ENCODE results near the gene HYLS1. TPM values are rescaled to one million over a fixed set of nuclear protein-coding genes. Genes with fewer than 3 reads are reported as not detected.
"Not testable (repeated sequence)": the region's sequence is repeated elsewhere in the genome, so short reads cannot be mapped to it uniquely, and the experiment has no call there.

HYLS1 gene
- total RNA-seq (1 to 10 TPM; 2.2 to 5.5 (median 4.5) TPM), polyA plus RNA-seq (1 to 10 TPM; 3.0 to 8.8 TPM)
- long read RNA-seq, donor 1, transcript HYLS1-202 (3 exons, 2,061 nt) = major isoform, 19 of 29 reads
- long read RNA-seq, donor 1, partial matches to known transcripts = 0 of 29 reads
- long read RNA-seq, donor 1, other reads (novel, unspliced or antisense) = 10 of 29 reads
- long read RNA-seq, donor 2, transcript HYLS1-202 (3 exons, 2,061 nt) = major isoform, 8 of 29 reads
- long read RNA-seq, donor 2, partial matches to known transcripts = 21 of 29 reads
- long read RNA-seq, donor 2, other reads (novel, unspliced or antisense) = 0 of 29 reads
- long read RNA-seq, donor 3, transcript HYLS1-202 (3 exons, 2,061 nt) = major isoform, 5 of 10 reads
- long read RNA-seq, donor 3, partial matches to known transcripts = 0 of 10 reads
- long read RNA-seq, donor 3, other reads (novel, unspliced or antisense) = 5 of 10 reads

GRCh38 chr11:125887373-125888324 is at the start of gene HYLS1:
TSS of gene HYLS1 (plus strand) at chr11:125887668. CDS start at chr11:125899369, 11,701 bp downstream.
- Histone ChIP-seq H3K36me3 (no peaks in the 10 kb centered on the region), H3K9me3 (no peaks in the 10 kb centered on the region), H3K27ac (peak within 1 kb of the TSS; percentile 25 to 85), H3K27me3 (no peaks in the 10 kb centered on the region), H3K4me3 (peak within 1 kb of the TSS; percentile 92), H3K4me1 (ENCODE audit: insufficient read depth) (peaks cover 5% of the 10 kb centered on the region)
- whole genome bisulfite sequencing, 3 donors = 0 to 1% (median 1%) methylated on average over 65 to 91 of the region's 91 CpGs
- intact Hi-C loops (cut with DNase I) = no loop called here
- TF ChIP-seq EP300 (IDR thresholded peaks at IDR 0.05) (no peak), CTCF (IDR thresholded peaks at IDR 0.05) (peak in 2 of 3 donors; percentile 9 to 36), POLR2A (IDR thresholded peaks at IDR 0.05) (peak; percentile 49)
- peak; percentile 91 to 95 (median 92) for DNase-seq

- H3K27me3 ChIP-seq = no peaks in the 10 kb centered on the region
- intact Hi-C loops (cut with DNase I) = no loop called here
- H3K4me1 ChIP-seq (ENCODE audit: insufficient read depth) = no peaks in the 10 kb centered on the region
- H3K9me3 ChIP-seq = no peaks in the 10 kb centered on the region
- no peak for DNase-seq
- H3K36me3 ChIP-seq = no peaks in the 10 kb centered on the region
- 82 to 83% (median 83%) methylated on average over 3 of the region's 3 CpGs for WGBS, 3 donors
- H3K4me3 ChIP-seq = no peak overlapping the region
- no peak overlapping the region for H3K27ac ChIP-seq
- TF ChIP-seq CTCF (IDR thresholded peaks at IDR 0.05) (no peak), POLR2A (IDR thresholded peaks at IDR 0.05) (no peak), EP300 (IDR thresholded peaks at IDR 0.05) (no peak)
Measured at GRCh38 chr11:125842321-125842948, 45.0 kb upstream of the HYLS1 start.

- H3K9me3 ChIP-seq = no peaks in the 10 kb centered on the region
- no peak for TF ChIP-seq POLR2A (IDR thresholded peaks at IDR 0.05)
- TF ChIP-seq CTCF (IDR thresholded peaks at IDR 0.05) = no peak
- no peak for TF ChIP-seq EP300 (IDR thresholded peaks at IDR 0.05)
- no peaks in the 10 kb centered on the region for H3K36me3 ChIP-seq
- DNase-seq = no peak
- no peaks in the 10 kb centered on the region for H3K4me1 ChIP-seq (ENCODE audit: insufficient read depth)
- H3K27me3 ChIP-seq = no peaks in the 10 kb centered on the region
- intact Hi-C loops (cut with DNase I) = no loop called here
- H3K27ac ChIP-seq = no peak overlapping the region
- H3K4me3 ChIP-seq = no peak overlapping the region
Measured at GRCh38 chr11:125846188-125846587, 41.3 kb upstream of the HYLS1 start.

- H3K27me3 ChIP-seq; H3K9me3 ChIP-seq; intact Hi-C loops (cut with DNase I); H3K4me3 ChIP-seq; H3K36me3 ChIP-seq; H3K4me1 ChIP-seq (ENCODE audit: insufficient read depth); H3K27ac ChIP-seq; DNase-seq: not testable (repeated sequence)
- WGBS, 3 donors = 85 to 92% (median 90%) methylated on average over 9 of the region's 9 CpGs
Measured at GRCh38 chr11:125857670-125858069, 29.8 kb upstream of the HYLS1 start.

GRCh38 chr11:125862786-125863185 is 24.7 kb upstream of the HYLS1 start:
- intact Hi-C loops (cut with DNase I); H3K9me3 ChIP-seq; H3K4me3 ChIP-seq; H3K4me1 ChIP-seq (ENCODE audit: insufficient read depth); H3K36me3 ChIP-seq; H3K27ac ChIP-seq; DNase-seq; H3K27me3 ChIP-seq: not testable (repeated sequence)
- WGBS, 3 donors = 97 to 100% methylated on average over 4 to 25 of the region's 33 CpGs; no CpG with 5 or more reads in 1 of the 3 donors

- DNase-seq; H3K27ac ChIP-seq; H3K36me3 ChIP-seq; H3K4me3 ChIP-seq; H3K27me3 ChIP-seq; H3K9me3 ChIP-seq; intact Hi-C loops (cut with DNase I); H3K4me1 ChIP-seq (ENCODE audit: insufficient read depth): not testable (repeated sequence)
- 91 to 97% (median 92%) methylated on average over 4 of the region's 4 CpGs for WGBS, 3 donors
Measured at GRCh38 chr11:125865354-125865753, 22.1 kb upstream of the HYLS1 start.
